ENCODE results near the gene TMEM41B. TPM values are rescaled to one million over a fixed set of nuclear protein-coding genes. Genes with fewer than 3 reads are reported as not detected.
A peak's percentile ranks its signal among the peaks of the same experiment; 100 is the strongest.
"Not testable (repeated sequence)": the region's sequence is repeated elsewhere in the genome, so short reads cannot be mapped to it uniquely, and the experiment has no call there.

Gene TMEM41B
- total RNA-seq, 5 donors from 2014 or later (not counting 1 experiment from before 2014, with no cell fraction given): 29.0 to 55.6 (median 42.7) TPM

DNA sequence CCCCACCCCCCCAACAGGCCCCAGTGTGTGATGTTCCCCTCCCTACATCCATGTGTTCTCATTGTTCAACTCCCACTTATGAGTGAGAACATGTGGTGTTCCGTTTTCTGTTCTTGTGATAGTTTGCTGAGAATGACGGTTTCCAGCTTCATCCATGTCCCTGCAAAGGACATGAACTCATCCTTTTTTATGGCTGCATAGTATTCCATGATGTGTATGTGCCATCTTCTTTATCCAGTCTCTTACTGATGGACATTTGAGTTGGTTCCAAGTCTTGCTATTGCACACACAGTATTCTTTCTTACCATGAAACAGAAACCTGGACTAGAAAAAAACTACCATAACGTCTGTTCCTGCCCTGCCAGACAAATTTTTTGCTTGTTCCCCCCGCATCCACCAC is 56.1 kb downstream of the TMEM41B start:
- WGBS (ENCODE audit: insufficient coverage): no CpG with 5 or more reads among the region's 4 CpGs
- Mint-ChIP-seq H3K4me1 (peaks cover 48 to 52% (median 48%) of the 10 kb centered on the region in 3 donors), H3K27ac (peak overlapping the region; percentile 52 to 59), H3K36me3 (peaks cover 14% of the 10 kb centered on the region)
- H3K27me3 Mint-ChIP-seq; H3K9me3 Mint-ChIP-seq; H3K9me3 ChIP-seq; DNase-seq; H3K27ac ChIP-seq (ENCODE audit: low read length); ATAC-seq (replicated peaks in 1 of 4); H3K36me3 ChIP-seq (ENCODE audit: control insufficient read depth in 2 of 2, extremely low read depth in 1 of 2, insufficient read depth in 1 of 2, low read length in 1 of 2); H3K27me3 ChIP-seq (replicated peaks in 1 of 2; ENCODE audit: control insufficient read depth in 2 of 2, extremely low read depth in 1 of 2, insufficient read depth in 2 of 2, low read length in 1 of 2); H3K4me3 ChIP-seq (ENCODE audit: control insufficient read depth in 1 of 2, extremely low read depth in 1 of 2, low read length in 1 of 2); H3K4me3 Mint-ChIP-seq; POLR2A ChIA-PET; CTCF ChIA-PET: not testable (repeated sequence)
- peaks cover 20 to 28% of the 10 kb centered on the region in 2 experiments for H3K4me1 ChIP-seq (ENCODE audit: control insufficient read depth in 1 of 2, extremely low read depth in 1 of 2, insufficient read depth in 2 of 2, low read length in 2 of 2)

DNA sequence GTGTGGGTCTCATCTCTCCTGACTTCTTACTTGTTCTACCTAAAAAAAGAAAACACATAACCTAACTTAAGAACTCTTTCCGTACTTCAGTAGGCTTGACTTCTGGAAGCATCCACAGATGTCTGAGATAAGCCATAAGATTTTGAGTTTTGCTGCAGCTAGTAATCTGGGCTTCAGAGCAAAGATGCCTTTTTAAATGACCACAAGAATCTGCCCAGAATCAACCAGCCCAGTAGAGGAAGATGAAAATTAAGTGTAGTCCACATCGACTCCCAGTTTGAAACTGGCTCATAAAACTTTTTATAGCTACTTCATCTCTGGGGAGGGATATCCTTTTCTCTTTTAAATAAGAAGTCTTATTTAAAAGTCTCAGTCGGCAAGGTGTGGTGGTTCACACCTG is 60.0 kb downstream of the TMEM41B start:
- peak overlapping the region; percentile 83 to 84 for H3K27ac Mint-ChIP-seq
- H3K27ac ChIP-seq (ENCODE audit: low read length): no peak overlapping the region
- CTCF ChIA-PET: interaction anchor here in 1 of 2 donors (0.6 kb wide), 1 partner anchor 1502 kb away, joined by 5 read pairs; no protein-coding TSS in a partner anchor
- no peaks in the 10 kb centered on the region for H3K27me3 ChIP-seq (replicated peaks in 1 of 2; ENCODE audit: control insufficient read depth in 2 of 2, extremely low read depth in 1 of 2, insufficient read depth in 2 of 2, low read length in 1 of 2)
- H3K9me3 ChIP-seq: no peaks in the 10 kb centered on the region
- H3K9me3 Mint-ChIP-seq: no peaks in the 10 kb centered on the region
- H3K4me3 Mint-ChIP-seq: no peak overlapping the region
- no peak overlapping the region for H3K4me3 ChIP-seq (ENCODE audit: control insufficient read depth in 1 of 2, extremely low read depth in 1 of 2, low read length in 1 of 2)
- no CpG with 5 or more reads among the region's 3 CpGs for WGBS (ENCODE audit: insufficient coverage)
- ATAC-seq (replicated peaks in 1 of 4) (no peak), DNase-seq (no peak)
- H3K36me3 ChIP-seq (ENCODE audit: control insufficient read depth in 2 of 2, extremely low read depth in 1 of 2, insufficient read depth in 1 of 2, low read length in 1 of 2): no peaks in the 10 kb centered on the region
- peaks cover 14% of the 10 kb centered on the region for H3K36me3 Mint-ChIP-seq
- no peaks in the 10 kb centered on the region for H3K27me3 Mint-ChIP-seq
- peaks cover 50 to 54% (median 54%) of the 10 kb centered on the region in 3 donors for H3K4me1 Mint-ChIP-seq
- H3K4me1 ChIP-seq (ENCODE audit: control insufficient read depth in 1 of 2, extremely low read depth in 1 of 2, insufficient read depth in 2 of 2, low read length in 2 of 2): peaks cover 30 to 33% of the 10 kb centered on the region in 2 experiments
- POLR2A ChIA-PET: interaction anchor here in 1 of 2 donors (0.7 kb wide), 1 partner anchor 46 kb away, joined by 4 read pairs; no protein-coding TSS in a partner anchor

DNA sequence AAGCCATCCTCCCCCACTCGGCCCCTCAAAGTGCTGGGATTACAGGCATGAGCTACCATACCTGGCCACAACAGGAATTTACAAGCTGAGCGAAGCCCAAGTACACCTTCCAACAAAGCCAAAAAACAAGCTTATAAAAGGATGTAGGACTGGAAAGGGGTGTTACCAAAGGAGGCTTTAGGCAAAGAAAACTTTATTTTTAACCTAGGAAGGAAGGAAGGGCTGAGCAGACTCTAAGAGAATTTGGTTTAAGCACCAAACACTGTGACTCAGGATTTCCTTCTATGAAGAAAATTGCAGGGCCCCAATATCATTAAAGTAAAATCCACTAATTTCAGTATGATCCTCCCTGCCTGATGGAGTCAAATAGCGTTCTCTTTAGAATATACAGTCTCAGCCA is 61.3 kb downstream of the TMEM41B start:
- H3K27ac ChIP-seq (ENCODE audit: low read length): no peak overlapping the region
- Mint-ChIP-seq H3K4me3 (peak overlapping the region in 1 of 3 donors; percentile 2), H3K36me3 (peaks cover 8% of the 10 kb centered on the region), H3K27ac (peak overlapping the region; percentile 85 to 86), H3K27me3 (no peaks in the 10 kb centered on the region), H3K9me3 (no peaks in the 10 kb centered on the region), H3K4me1 (peaks cover 57 to 61% (median 61%) of the 10 kb centered on the region in 3 donors)
- no peak overlapping the region for H3K4me3 ChIP-seq (ENCODE audit: control insufficient read depth in 1 of 2, extremely low read depth in 1 of 2, low read length in 1 of 2)
- no peaks in the 10 kb centered on the region for H3K27me3 ChIP-seq (replicated peaks in 1 of 2; ENCODE audit: control insufficient read depth in 2 of 2, extremely low read depth in 1 of 2, insufficient read depth in 2 of 2, low read length in 1 of 2)
- 70% methylated on average over 1 of the region's 3 CpGs for WGBS (ENCODE audit: insufficient coverage)
- DNase-seq (no peak), ATAC-seq (replicated peaks in 1 of 4) (no peak)
- no peaks in the 10 kb centered on the region for H3K36me3 ChIP-seq (ENCODE audit: control insufficient read depth in 2 of 2, extremely low read depth in 1 of 2, insufficient read depth in 1 of 2, low read length in 1 of 2)
- CTCF ChIA-PET: interaction anchor here in 1 of 2 donors (0.7 kb wide), 1 partner anchor 208 kb away, joined by 3 read pairs; the partner anchor contains the start of gene ZNF143
- no peaks in the 10 kb centered on the region for H3K9me3 ChIP-seq
- peaks cover 40 to 46% of the 10 kb centered on the region in 2 experiments for H3K4me1 ChIP-seq (ENCODE audit: control insufficient read depth in 1 of 2, extremely low read depth in 1 of 2, insufficient read depth in 2 of 2, low read length in 2 of 2)
- POLR2A ChIA-PET: no interaction called here

DNA sequence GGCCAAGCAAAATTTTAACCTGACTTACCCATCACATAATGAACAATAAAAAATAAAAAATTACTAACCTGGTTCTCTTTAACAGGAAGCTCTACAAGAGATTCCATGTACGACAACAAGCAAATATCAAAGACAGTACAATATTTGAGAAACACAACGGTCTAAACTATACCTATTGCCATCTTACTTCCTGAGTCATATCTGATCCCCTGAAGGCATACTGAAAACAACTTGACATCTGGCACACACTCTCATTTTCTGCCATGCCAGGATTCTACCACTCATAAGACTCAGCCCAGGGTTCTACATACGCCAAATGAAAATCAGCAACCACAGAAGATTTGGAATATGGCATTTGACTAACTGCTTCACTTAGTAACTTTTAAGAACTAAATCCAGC is 63.1 kb downstream of the TMEM41B start:
- peak overlapping the region; percentile 83 to 84 for H3K27ac Mint-ChIP-seq
- H3K4me1 ChIP-seq (ENCODE audit: control insufficient read depth in 1 of 2, extremely low read depth in 1 of 2, insufficient read depth in 2 of 2, low read length in 2 of 2): peaks cover 51 to 59% of the 10 kb centered on the region in 2 experiments
- WGBS (ENCODE audit: insufficient coverage): 34% methylated on average over 2 of the region's 3 CpGs

DNA sequence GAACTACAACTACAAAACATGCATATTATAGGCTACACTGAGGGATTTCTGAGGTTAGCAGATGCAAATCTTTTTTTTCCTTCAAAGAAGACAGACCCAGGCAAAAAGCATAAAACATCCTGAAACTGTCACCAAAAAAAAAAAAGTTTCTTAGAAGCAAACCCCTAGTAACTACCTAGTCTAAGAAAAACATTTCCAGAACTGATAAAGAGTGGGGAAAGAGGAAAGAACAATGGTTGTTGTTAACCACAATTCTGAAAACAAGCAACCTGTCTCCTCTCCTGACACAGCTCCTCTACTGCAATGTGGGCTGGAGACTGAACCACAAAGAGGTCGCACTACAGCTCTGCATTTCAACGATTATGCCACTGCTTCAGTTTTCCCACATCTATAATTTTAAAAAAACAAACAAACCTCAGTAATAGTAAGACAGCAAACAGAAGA is 64.2 kb downstream of the TMEM41B start:
- peak overlapping the region; percentile 83 to 84 for H3K27ac Mint-ChIP-seq
- peak overlapping the region; percentile 54 for H3K27ac ChIP-seq (ENCODE audit: low read length)
- no peaks in the 10 kb centered on the region for H3K36me3 ChIP-seq (ENCODE audit: control insufficient read depth in 2 of 2, extremely low read depth in 1 of 2, insufficient read depth in 1 of 2, low read length in 1 of 2)
- no peaks in the 10 kb centered on the region for H3K9me3 ChIP-seq
- H3K4me3 ChIP-seq (ENCODE audit: control insufficient read depth in 1 of 2, extremely low read depth in 1 of 2, low read length in 1 of 2): no peak overlapping the region
- WGBS (ENCODE audit: insufficient coverage): 0% methylated on average over 1 of the region's 2 CpGs
- H3K27me3 Mint-ChIP-seq: no peaks in the 10 kb centered on the region
- H3K4me3 Mint-ChIP-seq: peak overlapping the region; percentile 58 to 68 (median 63)
- H3K36me3 Mint-ChIP-seq: peaks cover 5% of the 10 kb centered on the region
- H3K4me1 Mint-ChIP-seq: peaks cover 72 to 78% (median 76%) of the 10 kb centered on the region in 3 donors
- ChIA-PET POLR2A (interaction anchor here (0.6 to 1.4 kb wide), 5 partner anchors 11 to 211 kb away, joined by 3 to 12 read pairs (median 5); partner anchors contain the start of gene ZNF143 (in 1 of the 2)), CTCF (interaction anchor here (0.5 to 1.2 kb wide), 3 partner anchors 30 to 63 kb away, joined by 4 read pairs; no protein-coding TSS in a partner anchor)
- peak; percentile 84 to 92 (median 88) for ATAC-seq (replicated peaks in 1 of 4)
- DNase-seq: peak in 27 of 35 experiments; percentile 14 to 75 (median 34)
- H3K27me3 ChIP-seq (replicated peaks in 1 of 2; ENCODE audit: control insufficient read depth in 2 of 2, extremely low read depth in 1 of 2, insufficient read depth in 2 of 2, low read length in 1 of 2): no peaks in the 10 kb centered on the region
- H3K9me3 Mint-ChIP-seq: no peaks in the 10 kb centered on the region
- H3K4me1 ChIP-seq (ENCODE audit: control insufficient read depth in 1 of 2, extremely low read depth in 1 of 2, insufficient read depth in 2 of 2, low read length in 2 of 2): peaks cover 58 to 67% of the 10 kb centered on the region in 2 experiments

More for the DNA sequence above, 63.1 kb downstream of the TMEM41B start:
- Mint-ChIP-seq H3K9me3 (no peaks in the 10 kb centered on the region), H3K27me3 (no peaks in the 10 kb centered on the region), H3K4me3 (peak overlapping the region; percentile 42 to 68 (median 62)), H3K36me3 (peaks cover 8% of the 10 kb centered on the region), H3K4me1 (peaks cover 67 to 73% (median 72%) of the 10 kb centered on the region in 3 donors)
- Histone ChIP-seq H3K27ac (ENCODE audit: low read length) (no peak overlapping the region), H3K36me3 (ENCODE audit: control insufficient read depth in 2 of 2, extremely low read depth in 1 of 2, insufficient read depth in 1 of 2, low read length in 1 of 2) (no peaks in the 10 kb centered on the region), H3K9me3 (no peaks in the 10 kb centered on the region), H3K4me3 (ENCODE audit: control insufficient read depth in 1 of 2, extremely low read depth in 1 of 2, low read length in 1 of 2) (no peak overlapping the region), H3K27me3 (replicated peaks in 1 of 2; ENCODE audit: control insufficient read depth in 2 of 2, extremely low read depth in 1 of 2, insufficient read depth in 2 of 2, low read length in 1 of 2) (no peaks in the 10 kb centered on the region)
- ChIA-PET CTCF (interaction anchor here in 1 of 2 donors (0.9 kb wide), 1 partner anchor 21 kb away, joined by 3 read pairs; no protein-coding TSS in a partner anchor), POLR2A (interaction anchor here (0.6 to 1.4 kb wide), 3 partner anchors 29 to 95 kb away, joined by 3 to 6 read pairs (median 5); no protein-coding TSS in a partner anchor)
- DNase-seq (peak in 1 of 35 experiments; percentile 36), ATAC-seq (replicated peaks in 1 of 4) (peak; percentile 41 to 62 (median 50))

DNA sequence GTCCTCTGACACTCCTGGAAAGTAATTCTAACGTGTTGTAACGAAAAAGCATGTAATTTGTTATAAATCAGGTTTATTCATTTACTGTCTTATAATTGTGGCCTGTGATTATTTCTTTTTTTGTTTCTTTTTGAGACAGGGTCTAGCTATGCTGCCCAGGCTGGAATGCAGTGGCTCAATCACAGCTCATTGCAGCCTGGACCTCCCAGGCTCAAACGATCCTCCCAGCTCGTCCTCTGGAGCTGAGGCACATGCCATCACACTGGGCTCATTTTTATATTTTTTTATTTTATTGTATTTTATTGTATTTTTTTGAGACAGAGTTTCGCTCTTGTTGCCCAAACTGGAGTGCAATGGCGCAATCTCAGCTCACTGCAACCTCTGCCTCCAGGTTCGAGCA is 65.1 kb downstream of the TMEM41B start:
- H3K36me3 Mint-ChIP-seq: peaks cover under 1% of the 10 kb centered on the region
- H3K27ac Mint-ChIP-seq: peak overlapping the region; percentile 61 to 83
- Histone ChIP-seq H3K27me3 (replicated peaks in 1 of 2; ENCODE audit: control insufficient read depth in 2 of 2, extremely low read depth in 1 of 2, insufficient read depth in 2 of 2, low read length in 1 of 2) (no peaks in the 10 kb centered on the region), H3K4me3 (ENCODE audit: control insufficient read depth in 1 of 2, extremely low read depth in 1 of 2, low read length in 1 of 2) (no peak overlapping the region), H3K9me3 (no peaks in the 10 kb centered on the region), H3K27ac (ENCODE audit: low read length) (no peak overlapping the region), H3K36me3 (ENCODE audit: control insufficient read depth in 2 of 2, extremely low read depth in 1 of 2, insufficient read depth in 1 of 2, low read length in 1 of 2) (no peaks in the 10 kb centered on the region), H3K4me1 (ENCODE audit: control insufficient read depth in 1 of 2, extremely low read depth in 1 of 2, insufficient read depth in 2 of 2, low read length in 2 of 2) (peaks cover 56 to 72% of the 10 kb centered on the region in 2 experiments)
- no peaks in the 10 kb centered on the region for H3K27me3 Mint-ChIP-seq
- no peaks in the 10 kb centered on the region for H3K9me3 Mint-ChIP-seq
- H3K4me1 Mint-ChIP-seq: peaks cover 68 to 75% (median 71%) of the 10 kb centered on the region in 3 donors
- POLR2A ChIA-PET: interaction anchor here in 1 of 2 donors (0.6 to 0.8 kb wide), 2 partner anchors 131 to 137 kb away, joined by 4 to 12 read pairs; no protein-coding TSS in a partner anchor
- peak overlapping the region in 1 of 3 donors; percentile 68 for H3K4me3 Mint-ChIP-seq
- CTCF ChIA-PET: interaction anchor here in 1 of 2 donors (0.9 kb wide), 1 partner anchor 210 kb away, joined by 4 read pairs; no protein-coding TSS in a partner anchor
- DNase-seq (no peak), ATAC-seq (replicated peaks in 1 of 4) (no peak)
- WGBS (ENCODE audit: insufficient coverage): 100% methylated on average over 1 of the region's 7 CpGs
